NK-92 treated with Interleukin-12 subunit alpha and Interleukin-12 subunit beta, amount 100 ng/mL, for 24 hours (cell line): ENCODE results near the gene DCDC1.
"Not testable (repeated sequence)": the region's sequence is repeated elsewhere in the genome, so short reads cannot be mapped to it uniquely, and the experiment has no call there.

Experiments
- DNase-seq: peaks from one replicate; lab custom pipeline; 2025; lab: John Stamatoyannopoulos, UW

Gene DCDC1

DNA sequence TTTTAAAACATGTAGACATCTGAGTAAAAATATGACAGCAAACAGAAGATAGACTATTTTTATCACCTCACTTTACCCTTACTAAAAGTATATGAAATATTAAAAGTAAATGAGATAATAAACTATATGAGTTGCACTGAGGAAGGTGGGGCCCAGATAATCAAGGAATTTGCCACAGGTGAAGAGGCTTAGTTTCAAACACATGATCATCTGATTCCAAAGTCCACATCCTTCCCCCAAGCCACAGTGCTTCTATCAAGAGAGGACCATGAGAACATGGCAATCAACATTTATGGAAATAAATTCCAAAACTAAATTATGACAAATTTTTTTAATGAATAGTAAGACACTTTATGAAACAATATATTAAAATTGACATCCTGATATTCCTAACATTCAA is 384.0 kb downstream of the DCDC1 start:
- no peak for DNase-seq

DNA sequence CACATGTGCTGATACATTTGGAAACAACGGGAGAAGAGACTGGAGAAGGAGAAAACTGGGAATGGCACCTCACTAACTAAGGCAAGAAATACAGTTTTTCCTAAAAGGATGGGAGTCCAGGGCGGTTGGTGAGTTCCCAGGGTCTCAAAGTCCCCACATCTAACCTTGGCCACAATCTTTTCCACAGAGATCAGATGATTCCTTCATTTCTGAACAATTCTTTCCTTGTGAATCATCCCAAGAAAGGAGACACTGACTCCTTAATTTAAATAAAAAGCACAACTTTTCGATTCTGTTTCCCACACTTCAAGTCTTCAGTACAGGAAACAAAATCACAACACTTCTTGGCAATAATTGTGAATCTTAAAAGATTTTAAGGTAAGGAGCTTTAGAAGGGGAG is 384.7 kb downstream of the DCDC1 start:
- no peak for DNase-seq

DNA sequence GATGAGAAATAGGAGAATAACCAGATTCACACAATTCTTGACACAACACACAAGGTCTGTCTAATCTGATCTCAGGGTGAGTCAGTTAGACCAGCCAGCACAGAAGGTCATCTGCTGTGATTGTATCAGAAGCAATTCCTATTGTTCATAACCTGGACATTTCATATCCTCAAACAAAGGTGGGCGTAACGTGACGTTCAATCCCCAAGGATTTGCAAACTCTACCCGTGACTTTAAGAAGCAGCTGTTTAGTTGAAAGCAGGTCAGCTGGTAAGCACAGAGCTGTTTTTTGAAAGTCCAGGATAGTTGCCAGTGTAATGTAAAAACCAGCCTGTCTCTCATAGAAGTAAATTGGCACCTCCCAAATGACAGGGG is 385.1 kb downstream of the DCDC1 start:
- DNase-seq: no peak

DNA sequence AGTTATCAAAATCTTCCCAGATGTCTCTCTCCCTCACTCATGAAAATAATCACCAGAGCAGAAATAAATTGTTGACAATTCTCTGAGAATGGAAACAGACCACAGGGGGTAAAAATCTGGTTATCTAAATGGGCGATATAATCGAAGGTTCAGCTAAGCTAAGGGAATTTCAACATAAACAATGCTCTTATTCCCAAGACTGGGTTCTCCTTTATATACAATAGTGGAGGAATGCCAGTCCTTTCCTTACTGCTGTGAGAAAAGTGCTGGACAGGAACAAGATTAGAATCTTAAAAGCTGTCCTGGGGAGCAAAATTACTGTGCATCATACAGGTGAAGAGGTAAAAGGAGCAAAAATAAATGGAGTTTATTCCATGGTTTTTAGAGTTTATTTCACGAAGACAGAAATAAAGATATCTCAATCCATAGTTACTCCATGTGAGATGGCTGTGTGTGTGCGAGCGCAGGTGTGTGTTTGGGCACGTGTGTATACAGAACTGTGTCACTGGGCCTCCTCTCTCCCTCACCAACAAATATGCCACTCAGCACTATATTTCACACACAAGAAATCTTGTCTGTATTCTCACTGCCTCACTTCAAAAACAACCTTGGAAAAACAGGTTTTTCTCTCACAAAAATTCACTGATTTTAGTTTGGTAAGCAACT is 385.6 kb downstream of the DCDC1 start:
- no peak for DNase-seq

DNA sequence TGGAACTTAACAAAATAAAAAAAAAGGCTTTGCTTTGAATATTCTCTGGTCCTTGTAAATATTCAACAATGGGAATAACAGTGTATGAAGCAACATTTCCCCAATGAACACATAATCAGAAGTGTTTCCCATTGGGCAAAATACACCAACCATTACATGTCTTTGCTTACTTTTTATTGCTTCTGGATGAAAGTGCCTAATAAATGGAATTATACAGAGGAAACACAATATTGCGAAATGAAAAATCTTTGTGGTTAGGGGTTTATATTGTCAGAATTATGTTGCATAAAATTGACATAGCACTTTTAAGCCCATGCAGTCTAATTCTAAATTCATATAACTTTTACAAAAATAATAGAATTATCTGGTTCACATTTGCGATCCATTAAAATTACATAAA is 386.4 kb downstream of the DCDC1 start:
- DNase-seq: no peak

DNA sequence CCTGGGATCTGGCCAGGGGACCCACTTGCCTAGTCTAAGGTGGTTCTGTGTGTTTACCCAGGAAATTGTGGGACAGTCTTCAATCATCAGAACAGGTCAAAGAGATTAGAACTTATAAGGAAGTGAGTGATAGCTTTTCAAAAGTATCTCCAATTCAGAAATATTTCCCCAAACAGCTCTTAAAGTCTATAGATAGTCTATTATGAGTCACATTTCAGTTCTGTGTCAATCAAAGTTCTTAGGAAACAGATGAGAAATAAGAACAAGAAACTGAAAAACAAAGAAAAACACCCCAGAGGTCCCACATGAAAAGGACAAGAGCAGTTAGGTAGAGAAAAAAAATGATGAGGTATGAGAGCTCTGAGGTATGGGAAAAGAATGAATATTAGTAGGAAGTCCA is 402.0 kb downstream of the DCDC1 start:
- DNase-seq: no peak

- no peak for DNase-seq
Measured at GRCh38 chr11:30960387-30960992, 409.0 kb downstream of the DCDC1 start.

DNA sequence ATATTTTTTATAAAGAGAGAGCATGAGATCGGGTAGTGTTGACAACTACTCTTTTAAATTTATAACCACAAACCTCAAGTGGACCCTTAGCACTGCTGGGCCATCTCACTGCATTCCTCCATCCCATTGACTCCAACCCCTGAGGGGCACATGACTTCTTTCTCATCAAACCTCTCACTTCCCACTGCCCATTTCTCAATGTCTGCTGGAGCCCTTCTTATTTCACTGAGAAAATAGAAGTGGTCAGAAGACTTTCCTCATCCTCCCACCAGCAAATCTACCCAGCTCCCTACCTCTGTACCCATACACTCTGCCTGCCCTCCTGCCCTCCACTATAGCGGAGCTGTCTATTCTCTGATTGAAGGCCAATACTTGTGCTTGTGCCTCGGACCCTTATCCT is 412.8 kb downstream of the DCDC1 start:
- no peak for DNase-seq

- DNase-seq: no peak
Measured at GRCh38 chr11:30949838-30950237, 419.7 kb downstream of the DCDC1 start.

GRCh38 chr11:30947715-30948114 is 421.8 kb downstream of the DCDC1 start:
- DNase-seq: not testable (repeated sequence)

GRCh38 chr11:30938810-30939209 is 430.7 kb downstream of the DCDC1 start:
- DNase-seq: no peak

DNA sequence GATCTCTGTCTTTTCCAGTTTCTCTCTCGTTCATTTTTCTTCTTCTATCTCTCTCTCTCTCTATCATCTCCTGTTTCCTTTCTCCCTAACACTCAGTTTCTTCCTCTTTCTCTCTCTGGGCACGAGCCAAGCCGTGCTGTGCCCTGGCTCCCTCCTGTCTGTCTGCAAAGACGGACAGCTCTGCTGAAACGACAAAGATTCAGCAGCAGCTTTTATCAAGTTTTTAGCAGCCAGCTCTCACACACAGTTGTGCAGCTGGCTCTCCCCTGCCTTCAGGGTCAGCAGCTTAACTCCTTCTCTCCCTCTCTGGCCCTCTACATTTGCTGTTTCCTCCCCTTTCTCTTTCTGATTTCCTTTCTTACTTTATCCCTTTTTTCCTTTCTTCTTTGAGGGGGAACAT is 431.4 kb downstream of the DCDC1 start:
- DNase-seq: no peak

GRCh38 chr11:30936491-30936890 is 433.0 kb downstream of the DCDC1 start:
- no peak for DNase-seq

DNA sequence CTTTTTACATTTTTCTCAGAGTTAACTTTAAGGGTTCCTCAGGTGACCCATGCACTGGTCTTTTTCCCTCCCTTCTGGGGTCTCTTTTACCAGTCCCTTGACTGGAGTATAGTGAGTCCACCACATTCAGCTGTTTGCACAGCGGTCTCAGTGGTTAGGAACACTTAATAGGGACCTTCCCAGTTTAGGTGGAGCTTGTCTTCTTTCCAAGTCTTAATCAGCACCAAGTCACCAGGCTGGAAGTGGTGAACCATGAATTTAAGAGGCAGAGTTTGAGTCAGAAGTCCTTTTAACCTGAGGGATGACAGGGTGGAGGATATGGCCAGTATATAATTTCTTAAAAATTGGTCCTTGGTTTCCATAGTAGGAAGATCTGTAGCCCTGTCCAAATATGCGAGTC is 433.7 kb downstream of the DCDC1 start:
- no peak for DNase-seq

DNA sequence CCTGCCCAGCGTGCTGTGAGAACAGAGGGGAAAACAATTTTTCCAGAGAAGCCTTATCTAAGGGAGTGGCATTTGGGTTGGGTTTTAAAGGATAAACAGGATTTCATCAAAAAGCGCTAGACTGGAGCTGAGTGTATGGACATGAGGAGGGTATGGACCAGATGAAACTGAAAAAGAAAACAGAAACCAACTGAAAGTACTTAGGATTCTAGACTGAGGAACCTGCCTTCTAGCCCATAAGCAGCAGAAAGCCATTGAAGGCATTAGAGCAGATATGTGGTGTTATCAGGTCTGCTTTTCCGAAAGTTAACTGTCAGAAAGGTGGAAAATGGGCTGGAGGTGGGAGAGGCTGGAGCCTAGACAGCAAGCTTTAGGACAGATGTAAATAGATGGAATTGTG is 443.4 kb downstream of the DCDC1 start:
- DNase-seq: no peak

GRCh38 chr11:30921811-30922210 is 447.7 kb downstream of the DCDC1 start:
- no peak for DNase-seq

GRCh38 chr11:30919389-30920152 is 450.0 kb downstream of the DCDC1 start:
- no peak for DNase-seq

GRCh38 chr11:30917859-30918478 is 451.6 kb downstream of the DCDC1 start:
- no peak for DNase-seq

DNA sequence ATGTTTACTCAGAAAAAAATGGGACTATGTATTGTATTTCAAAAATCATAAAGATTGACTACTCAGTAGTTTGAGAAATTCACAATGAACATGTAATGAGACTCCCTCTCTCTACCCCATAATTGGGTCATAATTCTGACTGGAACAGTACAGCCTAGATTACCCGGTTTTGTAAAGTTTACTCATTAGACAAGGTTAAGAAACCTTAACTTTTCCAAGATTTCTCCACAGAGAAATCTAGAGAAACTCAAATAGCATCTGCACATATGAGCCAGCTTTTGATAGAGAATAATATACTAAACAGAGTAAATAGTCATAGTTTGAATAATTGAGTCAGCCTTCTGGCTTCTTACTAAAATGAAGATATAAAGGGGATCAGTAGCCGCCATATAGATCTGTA is 452.3 kb downstream of the DCDC1 start:
- DNase-seq: no peak

GRCh38 chr11:30916764-30917163 is 452.8 kb downstream of the DCDC1 start:
- DNase-seq: no peak

GRCh38 chr11:30914143-30914762 is 455.3 kb downstream of the DCDC1 start:
- no peak for DNase-seq

DNA sequence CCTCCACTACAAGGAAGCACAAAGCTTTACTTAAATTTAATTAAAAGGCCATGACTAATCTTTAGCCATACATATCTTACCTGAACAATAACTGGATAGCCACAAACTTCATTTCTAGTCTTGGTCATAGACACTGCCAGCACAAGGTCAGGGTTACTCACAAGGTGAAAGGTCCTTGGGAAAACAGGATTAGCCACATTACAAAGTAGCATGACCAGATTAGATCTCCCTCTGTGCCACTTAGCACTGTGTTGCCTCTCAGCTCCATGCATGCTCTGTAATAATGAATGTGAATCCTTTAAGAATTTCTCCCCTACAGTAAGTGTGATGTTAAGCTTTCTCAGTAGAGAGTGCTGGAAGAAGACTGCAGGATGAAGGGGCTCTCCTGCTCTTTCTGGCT is 458.3 kb downstream of the DCDC1 start:
- no peak for DNase-seq

- no peak for DNase-seq
Measured at GRCh38 chr11:30908857-30909256, 460.7 kb downstream of the DCDC1 start.
